Stimulated activated CD4-positive, alpha-beta T cell treated with anti-CD3 and anti-CD28 coated beads, Interleukin-4, amount 100 ng/mL, for 1 hour (primary cell): ENCODE data around the gene GCNA.
"Not testable (repeated sequence)": the region's sequence is repeated elsewhere in the genome, so short reads cannot be mapped to it uniquely, and the experiment has no call there.

Experiments
- DNase-seq: peaks from one replicate; pipeline ENCODE4 v3.0.0-alpha.2; 2020

GCNA gene

GRCh38 chrX:71644406-71644805, 66.2 kb downstream of the GCNA start:
- DNase-seq, result not testable (repeated sequence)

GRCh38 chrX:71650333-71650969, 72.2 kb downstream of the GCNA start:
- no peak for DNase-seq

DNA sequence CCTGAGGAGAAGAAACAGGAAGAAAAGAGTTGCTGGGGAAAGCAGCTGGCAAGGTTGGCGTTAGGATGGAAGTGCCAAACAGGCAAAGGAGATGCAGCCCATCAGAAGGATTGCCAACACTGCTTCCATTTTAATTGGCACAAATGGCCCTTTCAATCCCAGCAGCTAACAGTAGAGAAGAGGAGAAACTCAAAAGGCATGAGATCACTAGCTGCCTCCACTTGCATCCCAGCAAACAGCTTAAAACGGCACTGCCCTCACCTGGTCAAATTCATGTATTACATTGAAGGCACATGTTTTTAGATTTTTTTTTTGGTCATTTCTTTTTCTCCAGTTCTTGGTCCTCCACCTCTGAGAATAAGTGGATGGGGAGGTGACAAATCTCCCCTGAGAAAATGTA, 74.2 kb downstream of the GCNA start:
- peak; percentile 29 for DNase-seq

DNA sequence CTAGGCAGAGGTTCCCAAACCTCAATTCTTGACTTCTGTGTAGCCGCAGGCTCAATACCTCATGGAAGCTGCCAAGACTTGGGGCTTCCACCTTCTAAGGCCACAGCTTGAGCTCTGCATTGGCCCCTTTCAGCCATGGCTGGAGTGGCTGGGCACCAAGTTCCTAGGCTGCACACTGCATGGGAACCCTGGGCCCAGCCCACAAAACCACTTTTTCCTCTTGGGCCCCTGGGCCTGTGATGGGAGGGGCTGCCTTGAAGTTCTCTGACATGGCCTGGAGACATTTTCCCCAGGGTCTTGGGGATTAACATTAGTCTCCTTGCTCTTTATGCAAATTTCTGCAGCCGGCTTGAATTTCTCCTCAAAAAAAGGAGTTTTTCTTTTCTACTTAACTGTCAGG, 75.1 kb downstream of the GCNA start:
- no peak for DNase-seq

DNA sequence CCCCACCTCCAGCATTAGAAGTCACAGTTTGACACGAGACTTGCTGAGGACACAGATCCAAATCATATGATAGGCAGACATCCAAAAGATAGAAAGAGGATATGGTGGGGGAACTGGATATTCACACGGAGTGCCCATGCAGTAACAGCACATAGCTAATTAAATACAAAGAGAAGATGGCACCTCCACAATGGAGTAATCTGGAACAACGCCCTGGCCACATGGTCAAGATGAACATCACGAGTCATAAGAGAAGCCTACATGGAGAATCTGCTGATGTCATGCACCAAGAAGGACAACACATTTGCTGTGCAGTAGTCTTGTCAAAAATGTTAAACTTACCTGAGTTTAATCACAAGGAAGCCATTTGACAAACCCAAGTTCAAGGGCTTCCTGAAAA, 79.0 kb downstream of the GCNA start:
- no peak for DNase-seq

DNA sequence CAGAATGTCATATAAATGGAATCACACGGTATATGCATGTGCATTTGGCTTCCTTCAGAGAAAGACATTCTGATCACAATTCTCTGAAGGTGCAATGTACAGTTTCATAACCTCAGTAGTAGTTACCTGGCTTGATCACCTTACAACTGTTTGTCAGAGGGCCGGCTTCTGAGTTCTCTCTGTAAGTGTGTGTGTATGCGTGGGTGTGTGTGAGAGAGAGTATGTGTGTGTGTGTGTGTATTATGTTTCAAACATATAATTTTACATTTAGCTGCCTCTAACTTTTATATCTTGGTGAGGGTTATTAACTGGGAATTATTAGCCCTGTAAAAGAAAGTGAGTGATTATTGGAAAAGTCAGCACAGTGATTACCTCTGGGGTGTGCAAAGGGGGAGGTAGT, 81.1 kb downstream of the GCNA start:
- no peak for DNase-seq

- DNase-seq, result no peak
Observed at GRCh38 chrX:71659959-71660358, 81.7 kb downstream of the GCNA start.

DNA sequence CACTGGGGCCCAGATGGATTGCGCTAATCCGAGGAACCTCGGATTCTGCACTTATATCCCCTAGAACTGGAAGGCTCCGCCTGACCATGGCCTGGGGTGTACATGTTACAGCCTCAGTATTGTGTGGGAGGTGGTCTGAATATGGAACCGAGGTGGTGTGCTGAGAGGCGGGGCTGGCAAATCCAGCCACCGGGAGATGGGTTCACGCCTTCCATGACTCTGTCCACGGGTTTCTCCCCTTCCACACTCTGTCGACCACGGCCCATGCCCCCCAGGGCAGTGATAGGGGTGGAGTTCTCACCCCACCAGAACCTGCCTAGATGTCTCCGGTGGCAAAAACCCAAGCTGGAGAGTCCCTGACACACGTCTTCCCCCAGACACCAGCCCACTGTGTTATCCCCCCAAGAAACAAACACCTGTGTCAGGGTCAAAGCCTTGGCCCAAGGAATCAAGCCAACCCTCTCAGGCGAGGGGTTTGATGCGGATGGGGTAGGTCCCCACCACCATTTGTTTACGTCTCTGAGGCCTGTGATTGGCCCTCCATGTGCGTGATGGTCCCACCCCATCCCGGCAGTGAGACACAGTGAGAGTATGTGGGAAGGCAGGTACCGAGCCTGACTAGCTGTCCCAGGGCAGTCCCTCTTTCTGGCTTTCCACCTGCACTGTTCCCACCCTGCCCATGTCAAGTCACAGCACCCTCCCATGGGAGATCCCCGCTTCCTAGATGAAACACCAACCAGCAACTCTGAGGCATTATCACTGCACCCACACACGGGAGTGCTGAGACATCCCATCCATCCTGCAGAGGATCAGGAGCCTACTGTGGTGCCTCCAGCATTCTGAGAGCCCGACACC, 82.6 kb downstream of the GCNA start:
- no peak for DNase-seq

DNA sequence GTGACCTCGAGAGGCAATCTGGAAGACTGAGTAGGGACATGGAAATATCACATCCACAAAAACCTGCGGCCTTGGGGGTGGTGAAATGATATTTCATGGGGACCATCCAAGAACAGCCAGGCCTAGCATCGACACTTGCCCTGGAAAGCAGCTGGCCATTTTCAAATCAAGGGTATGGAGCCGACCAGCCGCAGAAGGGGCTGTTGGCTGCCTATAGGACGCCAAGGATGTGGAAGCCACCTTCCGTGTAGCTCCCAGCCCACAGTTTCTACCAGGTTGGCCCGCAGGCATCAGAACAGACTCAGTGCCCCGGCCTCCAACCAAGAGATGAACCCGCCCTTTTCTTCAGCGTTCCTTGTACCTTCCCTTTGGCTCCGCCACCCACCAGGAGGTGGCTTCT, 83.7 kb downstream of the GCNA start:
- no peak for DNase-seq

- DNase-seq, result not testable (repeated sequence)
Observed at GRCh38 chrX:71662654-71663053, 84.4 kb downstream of the GCNA start.
